ENCODE results near the gene DPYD.

The DPYD gene

DNA sequence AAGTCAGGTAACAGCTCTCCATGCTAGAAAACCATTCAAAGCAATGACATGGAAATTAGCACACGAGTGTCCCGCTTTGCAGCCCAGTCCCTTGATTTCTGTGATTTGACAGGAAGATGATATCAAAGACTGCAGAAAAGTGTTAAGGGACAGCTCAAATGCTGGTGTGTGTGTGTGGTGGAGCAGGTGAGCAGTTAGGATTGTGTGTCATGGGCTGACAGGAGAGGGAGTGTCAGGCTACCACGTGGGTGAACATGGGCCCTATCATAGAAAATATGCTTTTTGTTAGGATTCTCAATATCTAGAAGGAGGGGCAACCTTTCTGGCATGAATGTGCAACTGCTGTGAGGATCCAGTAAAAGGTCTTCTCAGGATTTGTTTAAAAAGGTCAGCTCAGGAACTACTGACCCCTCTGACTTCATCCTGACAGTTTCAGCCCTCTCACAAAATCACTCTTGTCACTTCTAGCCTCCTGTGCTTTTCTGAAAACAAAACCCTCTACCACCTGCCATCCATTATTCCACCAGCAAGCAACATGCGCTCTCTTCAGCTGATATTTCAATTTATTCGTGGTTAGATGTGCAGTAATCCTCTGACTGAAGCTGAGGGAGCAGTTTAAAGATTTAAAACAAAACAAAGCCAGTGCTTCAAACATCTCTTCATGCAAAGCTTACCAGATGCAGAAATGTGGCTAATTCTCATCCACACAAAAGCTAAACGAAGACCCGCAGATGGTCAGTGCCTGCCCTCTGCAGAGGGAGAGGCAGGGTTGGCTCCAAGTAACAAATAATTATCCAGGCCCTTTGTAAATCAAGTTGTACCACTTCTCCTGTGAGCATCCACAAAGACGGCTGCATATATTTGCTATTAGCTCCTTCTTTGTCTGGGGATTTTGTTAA, 801.3 kb downstream of the DPYD start:
- no peak for DNase-seq

GRCh38 chr1:97114842-97115241, 806.0 kb downstream of the DPYD start:
- no peak for DNase-seq

DNA sequence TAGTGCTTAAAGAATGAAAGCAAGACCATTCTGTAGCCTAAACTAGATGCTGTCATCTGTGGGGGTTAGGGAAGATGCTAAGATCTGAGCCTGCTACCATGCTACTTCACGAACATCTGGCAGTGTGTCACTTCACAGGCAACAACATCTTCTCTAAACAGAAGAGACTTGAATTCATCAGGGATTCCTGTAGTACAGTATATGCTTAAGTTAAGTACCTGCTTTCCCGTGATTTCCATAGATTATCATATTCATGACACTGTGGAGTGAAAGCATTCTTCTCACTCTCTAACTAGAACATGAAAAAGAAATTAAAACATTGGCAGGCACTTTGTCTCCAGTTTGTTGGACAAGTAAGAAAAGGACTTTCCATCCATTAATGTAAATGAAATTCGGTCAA, 808.4 kb downstream of the DPYD start:
- DNase-seq: no peak

DNA sequence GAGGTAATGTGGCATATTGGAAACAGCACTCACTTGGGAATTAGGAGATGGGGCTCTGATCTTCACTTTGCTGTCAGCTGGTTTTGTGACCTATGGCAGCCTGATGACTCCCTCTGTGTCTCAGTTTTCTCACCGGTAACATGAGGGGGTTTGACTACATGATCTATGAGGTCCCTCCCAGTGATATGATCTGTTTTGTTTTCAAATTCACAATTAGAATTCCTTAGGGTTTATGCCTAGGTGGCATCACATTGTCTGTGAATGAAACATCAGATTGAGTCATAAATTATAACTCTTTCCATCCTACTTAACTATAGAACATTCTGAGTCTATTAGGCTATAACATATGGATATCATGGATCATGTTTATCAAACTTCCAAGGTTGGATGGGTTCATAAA, 812.7 kb downstream of the DPYD start:
- DNase-seq: no peak

GRCh38 chr1:97105531-97105930, 815.3 kb downstream of the DPYD start:
- no peak for DNase-seq

DNA sequence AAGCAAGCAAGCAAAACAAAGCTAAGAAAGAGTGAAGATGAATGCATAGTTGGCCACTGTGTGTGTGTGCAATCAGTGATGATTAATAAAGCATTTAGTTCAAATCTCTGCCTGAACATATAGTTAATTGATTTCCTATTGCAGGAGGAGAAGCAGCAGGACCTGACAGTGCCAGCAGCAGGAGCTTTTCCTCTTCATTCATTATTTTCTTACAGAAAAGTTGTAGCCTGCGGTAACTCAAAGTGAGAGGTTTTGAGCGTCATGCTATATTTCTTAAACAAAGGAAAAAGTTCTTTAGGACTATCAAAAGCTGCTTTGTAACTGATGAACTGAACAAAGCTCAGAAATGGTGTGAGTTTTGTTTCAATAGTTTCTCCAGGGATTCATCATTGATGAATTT, 819.3 kb downstream of the DPYD start:
- DNase-seq: no peak

DNA sequence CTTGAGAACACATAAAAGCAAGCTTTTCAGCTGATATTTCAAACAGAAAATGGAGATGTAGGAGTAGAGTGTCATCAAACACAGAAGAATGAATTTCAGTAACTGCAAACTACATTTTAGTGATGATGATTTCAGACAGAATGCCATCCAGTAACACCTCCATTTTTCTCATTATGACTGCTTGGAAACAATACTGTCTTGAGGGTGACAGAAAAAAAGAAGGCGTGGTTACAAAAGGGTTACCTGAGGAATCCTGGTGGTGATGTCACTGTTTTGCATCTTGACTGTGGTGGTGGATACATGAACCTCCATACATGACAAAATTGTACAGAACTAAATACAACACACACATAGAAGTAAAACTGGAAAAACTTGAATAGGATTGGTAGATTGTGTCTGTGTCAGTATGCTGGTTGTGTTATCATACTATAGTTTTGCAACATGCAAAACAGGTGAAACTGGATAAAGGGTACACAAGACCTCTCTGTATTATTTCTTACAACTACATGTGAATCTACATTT, 823.4 kb downstream of the DPYD start:
- DNase-seq: no peak

DNA sequence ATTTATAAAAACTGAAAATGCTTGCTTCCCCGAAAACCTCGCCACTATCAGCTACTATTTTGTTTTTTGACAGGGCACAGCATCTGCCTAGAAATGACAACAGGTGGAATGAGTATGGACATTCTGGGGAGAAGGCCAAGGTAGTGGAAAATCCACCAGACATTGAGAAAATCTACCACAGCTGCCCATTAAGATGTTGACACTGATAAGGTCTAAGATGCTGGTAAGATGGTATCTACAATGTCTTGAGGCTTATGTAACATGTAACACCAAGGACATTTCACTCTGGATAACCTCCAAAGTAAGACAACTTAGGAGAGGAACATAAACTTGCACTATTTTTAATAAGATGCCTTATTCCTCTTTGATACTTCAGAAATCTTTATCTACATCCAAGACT, 825.1 kb downstream of the DPYD start:
- no peak for DNase-seq

DNA sequence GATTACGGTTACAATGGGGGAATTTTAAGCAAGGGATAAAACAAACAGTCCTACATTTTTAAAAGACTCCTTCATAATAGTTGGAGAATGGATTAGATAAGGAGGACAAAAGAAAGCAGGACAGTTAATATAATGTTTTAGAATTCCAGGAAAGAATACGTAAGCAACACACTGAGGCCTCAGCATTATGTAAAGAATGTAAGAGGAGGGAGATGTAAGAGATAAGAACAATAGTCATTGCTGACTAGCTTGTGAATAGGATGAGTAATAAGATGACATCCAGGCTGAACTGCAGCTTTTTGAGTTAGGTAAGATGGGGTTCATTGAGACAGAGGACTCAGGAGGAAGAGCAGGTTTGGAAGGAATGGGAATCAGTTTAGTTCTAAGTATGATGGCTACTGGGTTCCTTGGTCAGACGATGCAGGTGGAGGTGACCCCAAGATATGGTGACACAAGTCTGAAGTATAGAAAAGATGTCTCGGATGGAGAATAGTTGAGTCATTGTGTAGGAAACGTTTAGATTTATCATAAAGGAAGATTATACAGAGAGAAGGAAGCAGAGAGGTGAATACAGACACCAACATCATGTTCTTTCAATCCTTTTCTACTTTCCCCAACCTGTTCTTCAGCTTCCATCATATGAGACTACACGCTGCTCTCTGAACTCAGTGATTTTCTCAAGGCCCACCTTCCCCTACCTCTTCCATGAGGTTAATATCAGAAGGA, 826.4 kb downstream of the DPYD start:
- no peak for DNase-seq

GRCh38 chr1:97093741-97094140, 827.1 kb downstream of the DPYD start:
- DNase-seq: no peak

DNA sequence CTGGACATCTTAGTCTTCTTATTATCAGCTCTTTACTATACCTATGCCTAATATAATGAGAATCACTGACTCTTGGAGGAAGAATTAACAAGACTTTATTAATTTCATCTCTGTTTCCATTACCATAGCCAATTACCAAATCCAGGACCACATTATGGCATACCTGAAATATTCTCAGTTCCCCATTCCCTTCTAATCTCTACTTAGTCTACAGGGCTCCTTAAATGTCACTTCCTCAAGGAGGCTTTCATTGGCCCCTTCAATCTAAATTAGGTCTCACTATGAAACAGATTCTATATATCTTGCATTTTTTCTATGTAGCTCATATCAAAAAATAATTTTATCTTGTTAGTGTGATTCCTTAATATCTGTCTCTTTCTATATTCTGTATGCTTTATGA, 828.0 kb downstream of the DPYD start:
- no peak for DNase-seq

DNA sequence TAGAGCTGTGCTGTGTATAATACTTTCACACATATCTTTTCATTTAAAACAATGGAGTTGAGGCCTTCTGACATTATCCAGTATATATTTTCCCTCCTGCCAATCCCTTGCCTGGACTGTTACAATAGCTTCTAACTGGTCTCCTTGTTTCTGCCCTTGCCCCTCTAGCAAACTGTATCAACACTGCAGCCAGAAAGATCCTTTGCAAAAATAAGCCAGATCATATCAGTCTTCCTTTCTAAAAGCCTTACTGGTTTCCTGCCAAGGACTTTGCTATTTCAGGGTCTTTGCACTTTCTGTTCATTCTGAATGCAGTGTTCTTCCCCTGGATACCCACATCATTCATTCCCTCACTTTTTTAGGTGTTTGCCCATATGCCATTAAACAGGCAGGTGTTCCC, 829.2 kb downstream of the DPYD start:
- DNase-seq: no peak

GRCh38 chr1:97091263-97091662, 829.6 kb downstream of the DPYD start:
- no peak for DNase-seq

- no peak for DNase-seq
These were observed 830.1 kb downstream of the DPYD start for GRCh38 chr1:97090725-97091124.

DNA sequence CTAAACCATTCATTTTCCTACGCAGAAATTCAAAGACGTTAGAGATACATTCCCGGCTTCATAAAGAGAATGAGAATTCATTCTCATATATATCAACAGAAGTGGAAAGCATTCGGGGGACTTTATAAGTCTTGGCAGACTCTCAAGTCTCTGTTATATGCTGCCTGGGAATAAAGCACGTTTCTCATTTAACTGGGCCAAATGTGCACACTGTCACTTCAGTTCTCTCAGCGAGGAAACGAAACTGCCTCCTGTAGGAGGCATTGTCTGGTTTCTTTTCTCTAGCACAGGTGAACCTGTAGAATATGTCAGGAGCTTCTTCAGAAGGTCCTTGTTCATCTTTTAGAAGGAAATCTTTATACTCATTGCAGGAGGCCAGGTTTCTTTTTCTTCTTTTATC, 831.7 kb downstream of the DPYD start:
- no peak for DNase-seq

- DNase-seq: no peak
These were observed 832.4 kb downstream of the DPYD start for GRCh38 chr1:97088391-97088790.

- no peak for DNase-seq
These were observed 836.3 kb downstream of the DPYD start for GRCh38 chr1:97084546-97084945.

DNA sequence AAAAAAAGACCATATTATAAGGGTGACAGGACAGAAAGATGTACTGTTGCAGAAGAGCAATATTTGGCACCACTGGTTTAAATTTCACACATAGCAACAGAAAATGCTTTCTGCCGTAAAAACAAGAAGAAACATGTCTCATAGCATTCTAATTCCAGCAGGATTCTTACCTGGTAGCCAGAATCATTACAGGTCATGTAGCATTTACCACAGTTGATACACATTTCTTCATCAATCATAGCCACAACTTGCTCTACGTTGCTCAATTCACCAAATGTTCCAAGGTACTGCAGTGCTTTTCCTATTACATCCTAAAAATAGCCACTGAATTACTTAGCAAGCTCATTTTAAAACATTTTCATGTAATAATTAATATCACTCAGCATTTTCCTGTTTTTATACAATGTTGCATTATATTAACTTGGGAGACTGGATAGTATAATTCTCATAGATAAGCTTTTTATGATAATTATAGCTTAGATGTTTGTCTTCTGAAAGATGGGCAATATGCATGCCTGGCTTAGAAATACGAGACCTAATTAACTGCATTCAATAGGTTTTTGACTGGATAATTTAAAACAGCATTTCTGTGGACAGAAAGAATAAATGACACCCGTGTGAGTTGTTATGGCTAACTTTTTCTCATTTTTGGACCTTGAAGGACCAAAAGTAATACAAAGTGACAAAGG, 838.5 kb downstream of the DPYD start:
- no peak for DNase-seq

GRCh38 chr1:97078872-97079271, 842.0 kb downstream of the DPYD start:
- DNase-seq: no peak

DNA sequence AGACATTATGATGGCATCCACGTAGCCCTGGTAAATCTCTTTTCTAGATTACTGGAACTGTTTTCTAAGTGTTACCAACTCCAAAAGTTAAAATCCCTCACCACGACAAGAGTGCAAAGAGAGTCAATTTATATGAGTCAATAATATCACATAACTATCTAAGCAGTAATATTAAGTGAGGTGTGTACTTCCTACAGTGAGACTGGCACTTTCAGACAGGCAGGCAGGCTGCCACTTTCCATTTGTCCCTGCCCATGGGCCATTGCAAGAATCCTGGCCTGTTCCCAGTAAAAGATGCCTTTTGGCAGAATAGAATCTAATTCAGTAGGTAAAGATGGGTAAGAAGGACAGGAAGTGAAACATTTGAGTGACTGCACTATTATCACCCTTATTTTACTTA, 843.6 kb downstream of the DPYD start:
- DNase-seq: no peak

GRCh38 chr1:97074771-97075170, 846.1 kb downstream of the DPYD start:
- DNase-seq: no peak

DNA sequence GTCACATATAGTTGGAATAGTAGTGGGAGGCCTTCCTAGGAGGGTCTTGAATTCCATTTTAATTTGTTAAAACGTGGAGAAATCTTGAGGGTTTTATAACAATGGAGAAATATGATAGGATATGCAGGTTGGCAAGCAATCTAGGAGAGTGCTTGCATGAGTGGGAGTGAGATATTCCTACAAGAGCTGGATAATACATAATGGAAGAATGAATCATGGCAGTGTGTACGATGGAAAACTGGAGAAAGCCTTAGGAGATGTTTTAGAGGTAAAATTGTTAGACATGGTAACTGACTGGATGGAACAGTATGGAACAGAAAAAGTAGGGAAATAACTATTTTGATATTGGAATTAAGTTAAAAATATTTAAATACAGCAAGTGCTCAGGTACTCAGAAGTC, 846.9 kb downstream of the DPYD start:
- no peak for DNase-seq

GRCh38 chr1:97073169-97073568, 847.7 kb downstream of the DPYD start:
- no peak for DNase-seq

DNA sequence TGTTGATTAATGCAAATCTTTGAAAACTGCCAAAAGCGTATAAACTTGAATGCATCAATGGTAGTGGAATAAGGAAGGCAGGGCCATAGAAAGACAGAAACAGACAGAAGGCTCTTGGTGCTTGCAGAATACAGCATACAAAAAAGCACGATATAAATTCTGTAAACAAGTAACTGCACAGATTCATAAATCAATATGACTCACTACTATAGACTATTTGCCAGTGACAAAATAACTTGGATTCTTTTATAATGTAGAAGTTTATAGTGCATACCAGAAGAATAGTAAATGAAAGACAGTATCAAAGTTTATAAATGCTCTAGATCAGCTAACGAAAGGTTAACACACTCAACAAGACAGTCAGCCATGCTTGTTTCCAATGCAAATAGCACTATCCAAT, 849.7 kb downstream of the DPYD start:
- no peak for DNase-seq

Data from stimulated activated CD4-positive, alpha-beta T cell treated with anti-CD3 and anti-CD28 coated beads, Interleukin-4, amount 100 ng/mL, for 1 hour (primary cell).